K562 (cell line): Measurements from ENCODE around the gene CDPF1.

Experiments
- CBX8 ChIP-seq: fragments of 200-600 bp; sonication (generic); IDR thresholded peaks from 2 replicates; pipeline ENCODE4 v1.6.1; 2012; ENCODE audit warnings: borderline replicate concordance, mixed run types, low read depth, mild to moderate bottlenecking, moderate library complexity, mixed read lengths, low read length, control low read depth, inconsistent platforms; ENCODE audit not compliant: poor library complexity, severe bottlenecking; ENCODE audit errors: extremely low read depth
- CHAMP1 ChIP-seq: fragments of 450-650 bp; IDR thresholded peaks from 2 replicates; pipeline ENCODE4 v1.6.1; 2016; ENCODE audit warnings: mild to moderate bottlenecking
- CHCHD3 ChIP-seq: fragments of 250-450 bp; sonication (Bioruptor Pico); IDR thresholded peaks from 2 replicates; pipeline ENCODE4 v2.1.2; 2022; ENCODE audit warnings: mild to moderate bottlenecking
- CHD1 ChIP-seq: fragments of 200-600 bp; sonication (generic); IDR thresholded peaks from one replicate; pipeline ENCODE4 v1.6.1; 2012; ENCODE audit warnings: mild to moderate bottlenecking, moderate library complexity, low read length, inconsistent platforms
- L3MBTL2 ChIP-seq: fragments of 450-650 bp; IDR thresholded peaks from 2 replicates; pipeline ENCODE4 v1.6.1; 2016; ENCODE audit warnings: mild to moderate bottlenecking, moderate library complexity
- LEF1 ChIP-seq: fragments of 450-650 bp; IDR thresholded peaks from 2 replicates; pipeline ENCODE4 v1.6.1; 2016; ENCODE audit warnings: mild to moderate bottlenecking
- MLX ChIP-seq, 2 experiments: fragments of 450-650 bp in 1 of 2; sonication (generic) in 1 of 2; formaldehyde crosslinking; conservative IDR thresholded peaks; 2 replicates each; pipeline versions ENCODE4 v1.4.0 to v1.8.1; 2020 to 2022; ENCODE audit warnings: mild to moderate bottlenecking in 1 of 2, missing genetic modification reagents in 1 of 2
- MXI1 ChIP-seq: IDR thresholded peaks from 2 replicates; pipeline ENCODE4 v1.6.1; 2011; ENCODE audit warnings: low read depth, mild to moderate bottlenecking, improper control_type of control experiment, low read length
- NFATC3 ChIP-seq: fragments of 450-650 bp; IDR thresholded peaks from 2 replicates; pipeline ENCODE4 v1.6.1; 2017; ENCODE audit warnings: mild to moderate bottlenecking
- RUNX1 ChIP-seq: sonication (generic); IDR thresholded peaks from 2 replicates; pipeline ENCODE4 v1.6.1; 2016; ENCODE audit warnings: antibody characterized with exemption, low read depth
- SMAD1 ChIP-seq: fragments of 150-350 bp; IDR thresholded peaks from 2 replicates; pipeline ENCODE4 v1.6.1; 2014; ENCODE audit warnings: low read length, low read depth; ENCODE audit not compliant: partially characterized antibody
- ZNF217 ChIP-seq: sonication (generic); formaldehyde crosslinking; IDR thresholded peaks from 2 replicates; pipeline ENCODE4 v1.8.0; 2022; ENCODE audit warnings: mild to moderate bottlenecking, missing genetic modification reagents
- TF ChIP-seq, protein P1 (sequence below), 3 experiments: IDR thresholded peaks in 2 of 3; conservative IDR thresholded peaks in 1 of 3; 2 replicates each; pipeline ENCODE4 v1.5.1; 2011 to 2012; ENCODE audit warnings: low read length in 3 of 3, mild to moderate bottlenecking in 3 of 3, control low read depth in 2 of 3, improper control_type of control experiment in 1 of 3, inconsistent platforms in 1 of 3, low read depth in 1 of 3, mixed read lengths in 1 of 3, moderate library complexity in 1 of 3; ENCODE audit not compliant: insufficient read depth in 2 of 3

DNA sequence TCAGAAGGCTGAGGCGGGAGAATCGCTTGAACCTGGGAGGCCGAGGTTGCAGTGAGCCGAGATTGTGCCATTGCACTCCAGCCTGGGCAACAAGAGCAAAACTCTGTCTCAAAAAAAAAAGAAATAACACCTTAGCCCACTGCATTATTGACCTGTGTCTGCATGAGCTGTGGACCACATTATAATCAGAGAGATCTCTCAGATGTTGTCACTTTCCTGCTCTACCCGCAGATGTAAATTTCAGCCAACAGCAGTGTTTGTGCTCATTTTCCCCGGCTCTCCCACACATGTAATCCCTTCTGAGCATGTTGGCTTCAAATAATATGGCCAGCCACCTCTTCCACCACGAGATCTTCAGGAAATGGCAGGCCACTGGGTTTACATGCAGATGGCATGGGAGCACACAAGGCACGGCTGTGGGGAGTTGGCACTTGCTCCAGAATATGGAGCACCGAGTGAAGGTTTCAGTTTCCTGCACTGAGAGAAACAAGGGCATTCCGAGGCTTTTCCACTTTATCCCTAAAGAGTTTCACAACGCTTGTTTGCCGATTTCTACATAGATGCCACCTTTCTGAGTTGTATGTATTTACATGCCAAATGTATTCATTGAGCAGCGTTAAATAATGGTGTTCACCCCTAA is 19.7 kb downstream of the CDPF1 start:
- TF ChIP-seq L3MBTL2 (no peak), CBX8 (no peak), MLX (CRISPR knock-in tag; conservative IDR thresholded peaks at IDR 0.05) (no peak), LEF1 (no peak), MXI1 (no peak), RUNX1 (no peak), SMAD1 (no peak), NFATC3 (no peak), ZNF217 (CRISPR knock-in tag) (no peak), CHD1 (no peak), CHCHD3 (CRISPR knock-in tag) (no peak), CHAMP1 (no peak)
- TF ChIP-seq, protein P1, sequence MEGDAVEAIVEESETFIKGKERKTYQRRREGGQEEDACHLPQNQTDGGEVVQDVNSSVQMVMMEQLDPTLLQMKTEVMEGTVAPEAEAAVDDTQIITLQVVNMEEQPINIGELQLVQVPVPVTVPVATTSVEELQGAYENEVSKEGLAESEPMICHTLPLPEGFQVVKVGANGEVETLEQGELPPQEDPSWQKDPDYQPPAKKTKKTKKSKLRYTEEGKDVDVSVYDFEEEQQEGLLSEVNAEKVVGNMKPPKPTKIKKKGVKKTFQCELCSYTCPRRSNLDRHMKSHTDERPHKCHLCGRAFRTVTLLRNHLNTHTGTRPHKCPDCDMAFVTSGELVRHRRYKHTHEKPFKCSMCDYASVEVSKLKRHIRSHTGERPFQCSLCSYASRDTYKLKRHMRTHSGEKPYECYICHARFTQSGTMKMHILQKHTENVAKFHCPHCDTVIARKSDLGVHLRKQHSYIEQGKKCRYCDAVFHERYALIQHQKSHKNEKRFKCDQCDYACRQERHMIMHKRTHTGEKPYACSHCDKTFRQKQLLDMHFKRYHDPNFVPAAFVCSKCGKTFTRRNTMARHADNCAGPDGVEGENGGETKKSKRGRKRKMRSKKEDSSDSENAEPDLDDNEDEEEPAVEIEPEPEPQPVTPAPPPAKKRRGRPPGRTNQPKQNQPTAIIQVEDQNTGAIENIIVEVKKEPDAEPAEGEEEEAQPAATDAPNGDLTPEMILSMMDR (IDR thresholded peaks at IDR 0.05 in 2 of 3, conservative IDR thresholded peaks at IDR 0.05 in 1 of 3; ENCODE audit: insufficient read depth in 2 of 3, low read depth in 1 of 3, low read length in 3 of 3) = no peak
